ENCODE measurements around the gene GATM. TPM values are rescaled to one million over a fixed set of nuclear protein-coding genes. Genes with fewer than 3 reads are reported as not detected.
A peak's percentile ranks its signal among the peaks of the same experiment; 100 is the strongest.

The GATM gene, protein sequence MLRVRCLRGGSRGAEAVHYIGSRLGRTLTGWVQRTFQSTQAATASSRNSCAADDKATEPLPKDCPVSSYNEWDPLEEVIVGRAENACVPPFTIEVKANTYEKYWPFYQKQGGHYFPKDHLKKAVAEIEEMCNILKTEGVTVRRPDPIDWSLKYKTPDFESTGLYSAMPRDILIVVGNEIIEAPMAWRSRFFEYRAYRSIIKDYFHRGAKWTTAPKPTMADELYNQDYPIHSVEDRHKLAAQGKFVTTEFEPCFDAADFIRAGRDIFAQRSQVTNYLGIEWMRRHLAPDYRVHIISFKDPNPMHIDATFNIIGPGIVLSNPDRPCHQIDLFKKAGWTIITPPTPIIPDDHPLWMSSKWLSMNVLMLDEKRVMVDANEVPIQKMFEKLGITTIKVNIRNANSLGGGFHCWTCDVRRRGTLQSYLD
- total RNA-seq = 0.26 and 0.38 TPM in 2 replicates

DNA sequence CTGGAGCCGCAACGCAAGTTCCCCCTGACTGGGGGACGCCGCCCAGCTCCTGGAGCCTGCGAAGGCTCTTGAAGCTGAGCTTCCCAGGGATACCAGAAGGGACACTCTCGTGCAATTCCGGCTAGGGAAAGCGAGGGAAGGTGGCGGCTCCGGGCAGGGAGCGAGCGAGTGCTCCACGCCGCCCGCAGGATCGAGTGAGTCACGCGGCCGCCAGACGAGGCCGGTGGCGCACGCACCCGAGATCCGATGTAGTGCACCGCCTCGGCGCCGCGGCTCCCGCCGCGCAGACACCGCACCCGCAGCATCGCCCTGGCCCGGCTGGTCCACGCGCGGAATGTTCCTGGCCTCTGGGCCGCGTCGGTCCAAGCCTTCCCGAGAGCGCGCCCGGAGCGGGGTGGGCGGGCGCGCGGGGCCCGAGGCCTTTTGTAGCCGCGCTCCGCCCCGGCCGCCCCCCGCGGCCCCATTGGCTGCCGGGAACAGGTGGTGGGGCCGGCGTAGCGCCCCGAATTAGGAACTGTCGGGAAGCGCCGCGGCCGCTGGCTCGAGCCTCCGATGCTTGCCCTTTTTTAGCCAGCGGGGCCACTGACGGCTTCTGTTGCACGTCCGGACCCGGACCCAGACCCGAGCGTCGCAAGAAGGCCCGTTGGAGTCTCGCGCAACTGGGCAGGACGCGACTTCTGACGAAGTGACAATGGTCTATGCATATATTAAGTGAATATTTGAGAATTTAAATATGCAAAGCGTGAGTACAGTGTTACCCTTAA, at the start of gene GATM:
Gene GATM, minus strand, starts transcription at position 396 of the 764 bp plus-strand sequence. Its CDS starts 91 bp downstream, at position 305.
- DNase-seq (ENCODE audit: low read depth in 2 of 2) = peak in 1 of 2 donors; percentile 72

DNA sequence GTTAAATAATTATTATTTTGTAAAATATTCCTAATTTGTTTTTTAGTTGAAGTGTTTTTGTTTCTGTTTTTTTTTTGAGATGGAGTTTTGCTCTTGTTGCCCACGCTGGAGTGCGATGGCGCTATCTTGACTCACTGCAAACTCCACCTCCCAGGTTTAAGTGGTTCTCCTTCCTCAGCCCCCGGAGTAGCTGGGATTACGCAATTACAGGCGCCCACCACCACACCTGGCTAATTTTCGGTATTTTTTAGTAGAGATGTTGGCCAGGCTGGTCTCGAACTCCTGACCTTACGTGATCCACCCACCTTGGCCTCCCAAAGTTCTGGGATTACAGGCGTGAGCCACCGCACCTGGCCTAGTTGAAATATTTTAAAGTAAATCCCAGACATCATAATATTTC, 48.7 kb upstream of the GATM start:
- DNase-seq (ENCODE audit: low read depth in 2 of 2) = no peak

DNA sequence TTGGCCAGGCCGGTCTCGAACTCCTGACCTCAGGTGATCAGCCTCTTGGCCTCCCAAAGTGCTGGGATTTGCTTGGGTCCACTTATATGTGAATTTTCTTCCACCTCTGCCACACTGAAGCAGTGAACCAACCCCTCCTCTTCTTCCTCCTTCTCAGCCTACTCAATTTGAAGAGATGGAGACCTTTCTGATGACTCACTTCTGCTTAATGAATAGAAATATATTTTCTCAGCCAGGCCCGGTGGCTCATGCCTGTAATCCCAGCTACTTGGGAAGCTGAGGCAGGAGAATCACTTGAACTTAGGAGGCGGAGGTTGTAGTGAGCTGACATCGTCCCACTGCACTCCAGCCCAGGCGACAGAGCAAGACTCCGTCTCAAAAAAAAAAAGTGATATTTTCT, 46.8 kb upstream of the GATM start:
- DNase-seq (ENCODE audit: low read depth in 2 of 2) = peak in 1 of 2 donors; percentile 28

DNA sequence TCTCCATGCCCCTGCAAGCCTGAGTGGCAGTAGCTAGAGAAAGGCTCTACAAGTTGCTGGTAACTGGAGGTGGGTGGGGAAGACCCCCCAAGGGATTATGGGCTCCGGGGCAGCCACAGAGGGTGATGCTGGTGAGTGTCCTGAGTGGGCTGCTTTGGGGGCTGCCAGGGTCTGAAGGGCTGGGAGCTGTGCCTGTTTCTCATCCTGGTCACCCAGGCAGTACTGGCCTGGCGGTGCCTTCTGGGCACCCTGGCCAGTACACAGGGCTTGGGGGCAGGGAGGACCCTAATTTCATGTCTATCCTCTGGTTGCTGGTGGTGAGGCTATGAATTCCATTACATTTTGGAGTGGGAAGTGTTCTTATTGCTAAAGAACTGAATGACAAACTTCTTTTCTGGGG, 46.1 kb upstream of the GATM start:
- no peak for DNase-seq (ENCODE audit: low read depth in 2 of 2)

DNA sequence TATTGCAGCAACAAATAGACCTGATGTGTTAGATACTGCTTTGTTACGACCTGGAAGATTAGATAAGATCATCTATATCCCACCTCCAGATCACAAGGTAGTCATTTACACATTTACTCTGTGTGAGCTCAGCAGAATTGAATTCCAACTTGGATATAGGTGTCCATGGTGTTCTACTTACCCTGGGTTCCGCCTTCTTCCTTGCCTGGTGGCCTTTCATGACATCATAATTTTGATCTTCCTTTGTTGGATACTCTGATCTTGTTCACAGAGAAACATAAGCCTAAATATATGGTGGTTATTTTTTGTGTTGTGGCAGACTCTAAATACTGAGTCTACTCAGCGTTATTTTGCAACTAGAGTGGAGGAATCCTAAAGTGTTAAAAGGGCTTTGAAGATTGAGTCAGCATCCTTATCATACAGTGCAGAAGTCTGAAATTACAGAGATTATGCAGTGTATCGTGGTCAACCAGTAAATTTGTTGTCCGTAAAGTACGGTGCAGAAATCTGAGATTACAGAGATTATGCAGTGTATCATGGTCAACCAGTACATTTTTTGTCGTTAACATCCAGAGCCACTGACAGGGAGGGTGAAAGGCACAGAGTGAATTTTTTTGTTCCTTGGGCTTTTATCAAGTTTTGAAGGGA, 39.1 kb upstream of the GATM start:
- DNase-seq (ENCODE audit: low read depth in 2 of 2) = no peak

DNA sequence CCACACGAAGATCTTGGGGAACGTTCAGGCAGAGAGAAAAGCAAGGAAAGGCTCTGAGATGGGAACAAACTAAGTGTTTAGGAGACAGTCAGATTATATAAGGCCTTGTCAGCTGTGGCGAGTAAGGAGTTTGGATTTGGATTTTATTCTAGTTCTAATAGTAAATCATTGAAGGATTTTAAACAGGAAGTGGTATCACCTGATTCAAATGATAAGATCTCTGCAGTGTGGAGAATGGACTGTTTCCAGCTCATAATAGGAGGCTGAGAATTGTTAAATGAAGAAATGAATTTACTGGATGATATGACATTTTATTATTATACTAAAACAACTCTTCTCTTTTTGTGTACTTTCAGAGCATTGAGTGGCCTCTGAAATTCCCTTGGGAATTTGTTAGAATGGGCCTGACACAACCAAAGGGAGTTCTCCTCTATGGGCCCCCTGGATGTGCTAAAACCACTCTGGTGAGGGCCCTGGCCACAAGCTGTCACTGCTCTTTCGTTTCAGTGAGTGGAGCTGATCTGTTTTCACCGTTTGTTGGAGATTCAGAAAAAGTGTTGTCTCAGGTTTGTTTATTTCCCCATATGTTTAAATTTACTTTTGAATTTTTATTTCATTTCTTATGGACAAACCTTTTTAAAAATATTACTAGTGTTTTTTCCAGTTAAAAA, 36.0 kb upstream of the GATM start:
- no peak for DNase-seq (ENCODE audit: low read depth in 2 of 2)

DNA sequence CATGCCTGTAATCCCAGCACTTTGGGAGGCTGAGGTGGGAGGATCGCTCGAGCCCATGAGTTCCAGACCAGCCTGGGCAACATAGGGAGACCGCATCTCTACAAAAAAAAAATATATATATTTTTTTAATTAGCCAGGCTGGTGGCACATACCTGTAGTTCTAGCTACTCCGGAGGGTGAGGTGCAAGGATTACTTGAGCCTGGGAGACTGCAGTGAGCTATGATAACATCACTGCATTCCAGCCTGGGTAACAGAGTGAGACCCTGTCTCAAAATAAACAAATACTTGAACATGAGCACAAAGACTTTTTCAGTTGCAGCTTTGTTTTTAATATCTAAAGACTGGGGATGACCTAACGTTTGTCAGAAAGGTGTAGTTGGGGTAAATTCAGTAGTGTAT, 31.3 kb upstream of the GATM start:
- no peak for DNase-seq (ENCODE audit: low read depth in 2 of 2)

DNA sequence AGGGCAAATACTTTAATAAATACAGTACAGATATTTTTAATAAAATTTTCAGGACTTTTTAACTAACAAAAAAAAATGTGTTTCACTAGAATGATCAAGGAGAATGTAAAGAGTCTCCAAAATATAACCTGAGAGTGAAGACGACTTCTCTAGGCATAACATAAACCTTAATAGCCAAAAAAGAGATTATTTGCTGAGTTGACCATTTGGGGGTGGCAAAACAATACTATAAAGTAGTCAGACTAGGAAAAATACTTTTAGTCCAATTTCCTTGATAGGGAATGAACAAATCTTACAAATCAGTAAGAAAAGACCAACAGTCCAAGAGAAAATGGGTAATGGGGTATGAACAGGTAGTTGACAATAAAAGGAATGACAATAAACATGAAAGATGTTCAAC, 29.4 kb upstream of the GATM start:
- DNase-seq (ENCODE audit: low read depth in 2 of 2) = no peak

DNA sequence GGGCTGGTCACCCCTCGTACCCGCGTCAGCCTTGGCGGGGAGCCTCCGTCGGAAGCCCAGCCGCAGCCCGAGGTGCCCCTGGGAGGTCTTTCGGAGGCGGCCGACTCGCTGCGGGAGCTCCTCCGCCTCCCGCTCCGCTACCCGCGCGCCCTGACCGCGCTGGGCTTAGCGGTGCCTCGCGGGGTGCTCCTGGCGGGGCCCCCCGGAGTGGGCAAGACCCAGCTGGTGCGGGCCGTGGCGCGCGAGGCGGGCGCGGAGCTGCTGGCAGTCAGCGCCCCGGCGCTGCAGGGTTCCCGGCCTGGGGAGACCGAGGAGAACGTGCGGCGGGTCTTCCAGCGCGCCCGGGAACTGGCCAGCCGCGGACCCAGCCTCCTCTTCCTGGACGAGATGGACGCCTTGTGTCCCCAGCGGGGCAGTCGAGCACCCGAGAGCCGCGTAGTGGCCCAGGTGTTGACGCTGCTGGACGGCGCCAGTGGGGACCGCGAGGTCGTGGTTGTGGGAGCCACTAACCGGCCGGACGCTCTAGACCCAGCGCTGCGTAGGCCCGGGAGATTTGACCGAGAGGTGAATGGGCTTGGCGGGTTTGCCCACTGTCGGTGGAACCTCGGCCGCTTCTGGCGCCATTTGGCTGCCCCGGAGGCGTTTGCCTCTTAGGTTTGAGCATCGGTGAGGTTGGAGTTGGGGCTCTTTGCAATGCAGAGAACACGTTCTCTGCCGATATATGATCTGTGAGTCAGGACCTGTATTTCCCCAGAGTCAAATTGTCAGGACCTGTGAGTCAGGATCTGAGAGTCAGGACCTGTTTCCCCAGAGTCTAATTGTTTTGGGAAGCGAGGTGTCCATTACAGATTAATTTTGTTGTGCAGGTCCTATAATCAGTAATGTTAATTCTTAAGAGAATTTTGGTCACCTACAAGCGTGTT, 24.9 kb upstream of the GATM start:
- DNase-seq (ENCODE audit: low read depth in 2 of 2) = peak in 1 of 2 donors; percentile 58

DNA sequence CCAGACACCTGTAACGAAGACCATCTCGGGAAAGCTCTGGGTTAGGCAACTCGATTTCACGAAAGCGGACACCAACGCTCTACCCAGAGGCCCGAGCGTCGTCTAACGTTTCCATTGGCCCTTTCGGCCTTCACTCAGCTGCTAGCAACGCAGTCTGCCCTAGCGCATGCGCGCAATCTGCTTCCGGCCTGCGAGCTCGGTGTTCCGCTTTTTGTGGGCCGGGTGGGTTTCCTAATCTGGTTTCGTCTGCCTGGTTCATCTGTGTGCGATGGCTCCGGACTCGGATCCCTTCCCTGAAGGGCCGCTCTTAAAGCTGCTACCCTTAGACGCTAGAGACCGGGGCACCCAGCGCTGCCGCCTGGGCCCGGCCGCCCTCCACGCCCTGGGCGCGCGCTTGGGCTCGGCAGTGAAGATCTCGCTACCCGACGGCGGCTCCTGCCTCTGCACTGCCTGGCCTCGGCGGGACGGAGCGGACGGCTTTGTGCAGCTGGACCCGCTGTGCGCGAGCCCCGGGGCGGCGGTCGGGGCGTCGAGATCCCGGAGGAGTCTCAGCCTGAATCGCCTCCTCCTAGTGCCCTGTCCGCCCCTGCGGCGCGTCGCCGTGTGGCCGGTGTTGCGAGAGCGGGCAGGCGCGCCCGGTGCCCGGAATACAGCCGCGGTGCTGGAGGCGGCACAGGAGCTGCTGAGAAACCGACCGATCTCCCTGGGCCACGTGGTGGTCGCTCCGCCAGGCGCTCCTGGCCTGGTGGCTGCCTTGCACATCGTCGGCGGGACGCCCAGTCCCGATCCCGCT, 24.0 kb upstream of the GATM start:
- DNase-seq (ENCODE audit: low read depth in 2 of 2) = peak; percentile 97 to 99

DNA sequence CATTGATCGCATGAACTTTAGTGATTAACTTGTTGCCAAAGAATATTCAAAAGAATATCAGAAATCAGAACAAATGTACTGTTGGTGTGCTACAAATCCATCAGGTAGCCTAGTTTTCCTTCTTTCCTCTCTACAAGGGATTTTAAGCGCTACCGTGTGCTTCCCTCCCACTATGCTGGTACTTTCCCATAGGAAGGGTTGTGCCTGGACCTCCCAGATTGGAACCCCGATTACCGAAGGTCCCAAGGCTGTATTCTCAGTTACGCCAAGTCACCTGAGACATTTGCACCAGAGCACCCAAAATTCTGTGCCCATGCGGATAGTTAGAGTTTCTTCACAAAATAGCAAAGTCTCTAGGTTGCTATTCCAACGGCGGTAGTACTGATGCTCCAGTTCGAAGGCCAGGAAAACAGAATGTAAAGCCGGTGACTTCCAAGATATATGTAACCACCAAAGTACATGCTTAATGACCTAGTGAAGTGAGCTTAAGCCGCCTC, 23.4 kb upstream of the GATM start:
- peak in 1 of 2 donors; percentile 23 for DNase-seq (ENCODE audit: low read depth in 2 of 2)

DNA sequence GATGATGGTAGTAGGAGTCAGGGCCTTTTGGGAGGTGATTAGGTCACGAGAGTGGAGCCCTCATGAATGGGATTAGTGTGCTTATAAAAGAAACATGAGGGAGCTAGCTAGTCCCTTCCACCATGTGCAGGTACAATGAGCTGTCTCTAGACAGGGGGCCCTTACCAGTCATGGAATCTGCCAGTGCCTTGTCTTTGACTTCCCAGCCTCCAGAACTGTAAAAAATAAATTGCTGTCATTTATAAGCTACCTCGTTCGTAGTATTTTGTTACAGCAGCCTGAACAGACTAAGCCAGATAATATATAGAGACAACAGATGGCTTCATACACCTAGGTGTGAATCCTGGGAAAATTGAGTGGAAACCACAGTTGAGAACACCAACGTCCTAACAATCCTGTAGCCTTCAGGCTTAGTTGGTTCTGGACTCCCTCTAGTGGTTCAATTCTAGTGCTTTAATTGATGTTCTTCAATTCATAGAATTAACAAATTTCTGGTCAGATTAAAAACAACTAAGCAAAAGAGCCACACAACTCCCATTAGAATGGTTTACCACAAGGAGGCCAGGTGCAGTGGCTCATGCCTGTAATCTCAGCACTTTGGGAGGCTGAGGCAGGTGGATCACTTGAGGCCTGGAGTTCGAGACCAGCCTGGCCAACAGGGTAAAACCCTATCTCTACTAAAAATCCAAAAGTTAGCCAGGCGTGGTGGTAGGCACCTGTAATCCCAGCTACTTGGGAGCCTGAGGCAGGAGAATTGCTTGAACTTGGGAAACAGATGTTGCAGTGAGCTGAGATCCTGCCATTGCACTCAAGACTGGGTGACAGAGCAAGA, 21.3 kb upstream of the GATM start:
- peak; percentile 57 to 69 for DNase-seq (ENCODE audit: low read depth in 2 of 2)

DNA sequence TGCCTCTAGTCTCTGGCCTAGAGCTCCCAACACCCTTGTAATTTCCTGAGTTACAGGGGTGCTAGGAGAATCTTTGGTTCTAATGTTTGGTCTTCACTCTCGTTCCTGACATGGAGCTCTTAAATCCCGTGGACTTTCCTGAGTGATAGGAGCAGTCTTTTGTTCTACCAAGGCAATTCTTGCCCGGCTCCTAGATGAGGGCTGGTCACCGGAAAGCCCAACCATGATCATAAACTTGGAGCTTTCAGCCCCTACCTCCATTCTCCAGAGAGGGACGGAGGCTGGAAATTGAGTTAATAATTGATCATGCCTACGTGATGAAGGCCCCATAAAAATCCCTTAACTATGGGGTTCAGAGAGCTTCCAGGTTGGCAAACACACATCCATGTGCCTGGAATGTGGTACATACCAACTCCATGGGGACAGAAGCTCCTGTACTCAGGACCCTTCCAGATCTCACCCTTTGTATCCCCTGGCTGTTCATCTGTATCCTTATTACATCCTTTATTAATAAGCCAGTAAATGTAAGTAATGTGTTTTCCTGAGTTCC, 18.8 kb upstream of the GATM start:
- no peak for DNase-seq (ENCODE audit: low read depth in 2 of 2)

DNA sequence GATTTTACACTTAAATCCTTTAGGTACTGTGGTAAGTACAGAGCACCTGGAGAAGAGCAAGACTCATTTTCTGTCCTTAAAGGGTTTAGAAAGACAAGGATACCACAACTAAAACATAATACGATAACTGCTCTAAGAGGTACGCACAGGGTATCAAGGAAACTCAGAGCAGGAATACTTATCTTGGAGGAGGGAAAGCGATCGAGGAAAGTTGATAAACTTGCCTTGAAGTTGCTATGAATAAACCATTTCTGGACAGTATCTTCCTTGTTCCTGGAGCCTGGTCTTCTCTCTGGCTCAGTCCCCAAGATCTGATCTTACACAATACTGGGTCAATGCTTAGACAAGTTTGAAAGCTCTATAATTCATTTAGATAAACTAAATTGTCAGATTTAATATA, 17.6 kb upstream of the GATM start:
- DNase-seq (ENCODE audit: low read depth in 2 of 2) = no peak

DNA sequence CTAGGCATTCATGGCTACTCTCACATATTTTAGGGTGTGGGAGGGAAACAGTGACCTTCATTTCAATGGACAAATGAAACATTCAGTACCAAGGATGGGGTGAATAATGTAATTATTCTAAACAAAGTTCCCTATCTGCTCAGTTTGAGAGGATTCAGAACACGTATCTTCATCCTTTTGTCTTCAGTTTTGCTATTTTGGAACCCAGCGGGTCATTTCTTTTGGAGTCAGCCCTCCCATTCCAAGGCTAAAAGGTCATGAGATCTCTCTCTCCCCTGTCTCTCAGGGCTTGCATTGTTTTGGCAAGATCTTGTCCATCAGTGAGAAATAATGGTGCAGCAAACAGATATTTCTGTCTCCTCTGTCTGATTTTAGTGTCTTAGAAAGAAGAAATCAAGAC, 16.3 kb upstream of the GATM start:
- no peak for DNase-seq (ENCODE audit: low read depth in 2 of 2)

DNA sequence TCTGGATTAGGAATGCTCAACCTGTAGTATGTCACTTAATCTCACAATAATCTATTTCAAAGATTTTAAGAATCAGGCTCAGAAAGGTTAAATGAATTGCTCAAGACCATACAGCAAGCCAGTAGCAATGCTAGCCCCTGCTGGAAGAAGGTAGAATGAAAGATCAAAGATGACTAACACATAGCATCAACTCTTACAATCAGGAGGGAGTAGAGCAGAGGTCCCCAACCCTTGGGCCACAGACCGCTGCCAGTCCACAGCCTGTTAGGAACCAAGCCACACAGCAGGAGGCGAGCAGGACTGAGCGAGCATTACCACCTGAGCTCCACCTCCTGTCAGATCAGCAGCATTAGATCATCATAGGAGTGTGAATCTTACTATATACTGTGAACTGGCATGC, 15.5 kb upstream of the GATM start:
- DNase-seq (ENCODE audit: low read depth in 2 of 2) = no peak

DNA sequence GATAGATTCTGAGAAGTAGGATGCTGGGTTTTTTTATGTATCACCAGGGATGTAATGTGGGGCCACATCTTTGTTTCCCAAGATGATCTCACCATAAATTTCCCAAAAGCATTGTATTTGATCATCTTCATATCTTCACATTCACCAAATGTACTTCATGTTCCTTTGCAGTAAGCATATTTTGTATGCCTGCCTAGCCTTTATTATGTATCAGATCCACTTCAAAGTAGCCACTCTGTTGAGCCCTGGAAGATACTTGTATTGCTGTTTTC, 14.2 kb upstream of the GATM start:
- no peak for DNase-seq (ENCODE audit: low read depth in 2 of 2)

DNA sequence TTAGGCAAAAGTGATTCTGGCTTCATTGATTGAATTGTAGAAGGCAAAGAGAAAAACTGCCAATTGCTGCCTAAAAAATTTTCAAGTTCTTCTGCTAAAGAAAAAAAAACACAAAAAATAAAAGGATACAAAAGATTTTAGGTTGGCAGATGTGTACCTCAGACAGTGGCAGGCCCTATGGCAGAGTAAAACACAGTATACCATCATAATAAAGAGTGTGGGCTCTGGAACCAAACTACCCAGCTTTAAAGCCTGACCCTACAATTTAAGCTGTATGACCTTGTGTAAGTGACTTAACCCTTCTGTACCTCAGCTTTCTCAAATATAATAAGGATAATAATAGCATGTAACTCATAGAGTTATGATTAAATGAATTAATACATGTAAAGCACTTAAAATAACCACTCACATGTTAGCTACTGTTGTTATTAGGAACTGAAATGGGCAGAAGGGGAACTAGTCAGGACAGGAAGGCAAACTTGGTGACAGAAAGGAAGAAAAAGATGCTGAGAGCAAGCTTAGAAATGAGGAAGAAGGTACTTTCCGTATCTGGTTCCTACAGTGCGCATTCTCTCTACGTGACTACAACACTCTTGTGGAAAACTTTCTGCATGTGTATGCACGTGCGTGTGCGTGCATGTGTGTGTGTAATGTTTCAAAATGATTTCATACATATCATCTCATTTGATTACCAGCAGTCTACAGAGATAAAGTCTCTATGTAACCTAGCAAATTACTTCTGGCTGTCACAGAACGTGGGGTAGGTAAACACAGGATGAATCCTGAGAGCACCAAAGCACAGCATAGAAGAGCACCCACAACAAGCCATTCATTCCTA, 13.6 kb upstream of the GATM start:
- DNase-seq (ENCODE audit: low read depth in 2 of 2) = no peak
